SK-N-SH treated with all-trans-retinoic acid at 6 μM for 48 hours (cell line): ENCODE results near the gene SH3TC1.

Source experiments
- ATAC-seq: fragments of 200-7000 bp; cut with Tn5 transposase; 3 replicates; pipeline ENCODE4 v1.9.1; 2020; ENCODE audit warnings: mild to moderate bottlenecking, moderate library complexity
- ARNTL ChIP-seq: fragments of 450-650 bp; formaldehyde crosslinking; IDR thresholded peaks from 2 replicates; pipeline ENCODE4 v1.5.0; 2020; ENCODE audit warnings: low read depth, mild to moderate bottlenecking, moderate library complexity, borderline replicate concordance
- BACH2 ChIP-seq: fragments of 250-450 bp; sonication (Bioruptor Pico); IDR thresholded peaks from 2 replicates; pipeline ENCODE4 v1.9.0; 2021; ENCODE audit warnings: mild to moderate bottlenecking, borderline replicate concordance
- CREB5 ChIP-seq: fragments of 250-450 bp; sonication (Bioruptor Pico); IDR thresholded peaks from 2 replicates; pipeline ENCODE4 v1.5.1; 2020; ENCODE audit warnings: low read depth, mild to moderate bottlenecking, moderate library complexity
- CSDC2 ChIP-seq: fragments of 250-450 bp; sonication (Bioruptor Pico); IDR thresholded peaks from 2 replicates; pipeline ENCODE4 v1.5.0; 2020; ENCODE audit warnings: mild to moderate bottlenecking, moderate library complexity
- CSRNP3 ChIP-seq: fragments of 250-450 bp; sonication (Bioruptor Pico); IDR thresholded peaks from 2 replicates; pipeline ENCODE4 v1.5.1; 2021; ENCODE audit warnings: mild to moderate bottlenecking, moderate library complexity
- ESRRG ChIP-seq: fragments of 250-450 bp; sonication (Bioruptor Pico); IDR thresholded peaks from 2 replicates; pipeline ENCODE4 v1.6.1; 2021; ENCODE audit warnings: mild to moderate bottlenecking
- GLIS3 ChIP-seq: fragments of 250-450 bp; sonication (Bioruptor Pico); IDR thresholded peaks from 2 replicates; pipeline ENCODE4 v1.5.0; 2020; ENCODE audit warnings: mild to moderate bottlenecking, moderate library complexity
- ISL1 ChIP-seq: fragments of 250-450 bp; sonication (Bioruptor Pico); IDR thresholded peaks from 2 replicates; pipeline ENCODE4 v2.1.2; 2022; ENCODE audit warnings: mild to moderate bottlenecking, moderate library complexity
- OSR1 ChIP-seq: fragments of 250-450 bp; sonication (Bioruptor Pico); IDR thresholded peaks from 2 replicates; pipeline ENCODE4 v1.8.0; 2022; ENCODE audit warnings: moderate library complexity, mild to moderate bottlenecking, inconsistent platforms
- PATZ1 ChIP-seq: fragments of 250-450 bp; sonication (Bioruptor Pico); IDR thresholded peaks from 2 replicates; pipeline ENCODE4 v1.8.0; 2020; ENCODE audit warnings: mild to moderate bottlenecking, moderate library complexity, borderline replicate concordance
- POU6F1 ChIP-seq: fragments of 250-450 bp; sonication (Bioruptor Pico); IDR thresholded peaks from 2 replicates; pipeline ENCODE4 v1.8.0; 2021; ENCODE audit warnings: low read depth, mild to moderate bottlenecking, moderate library complexity, borderline replicate concordance
- PPARA ChIP-seq: fragments of 250-450 bp; sonication (Bioruptor Pico); IDR thresholded peaks from 2 replicates; pipeline ENCODE4 v1.5.0; 2020; ENCODE audit warnings: mild to moderate bottlenecking, borderline replicate concordance
- RARB ChIP-seq: fragments of 250-450 bp; sonication (Bioruptor Pico); IDR thresholded peaks from 2 replicates; pipeline ENCODE4 v1.8.0; 2021; ENCODE audit warnings: mild to moderate bottlenecking, moderate library complexity
- SNAI2 ChIP-seq: fragments of 250-450 bp; sonication (Bioruptor Pico); IDR thresholded peaks from 2 replicates; pipeline ENCODE4 v1.5.0; 2020; ENCODE audit warnings: mild to moderate bottlenecking, moderate library complexity
- TCF4 ChIP-seq: fragments of 250-450 bp; sonication (Bioruptor Pico); IDR thresholded peaks from 2 replicates; pipeline ENCODE4 v1.8.0; 2021; ENCODE audit warnings: mild to moderate bottlenecking, moderate library complexity, borderline replicate concordance
- TOX ChIP-seq: fragments of 250-450 bp; sonication (Bioruptor Pico); IDR thresholded peaks from 2 replicates; pipeline ENCODE4 v1.8.0; 2021; ENCODE audit warnings: mild to moderate bottlenecking, moderate library complexity, borderline replicate concordance
- TSHZ2 ChIP-seq: fragments of 250-450 bp; sonication (Bioruptor Pico); IDR thresholded peaks from 2 replicates; pipeline ENCODE4 v1.5.0; 2020; ENCODE audit warnings: mild to moderate bottlenecking, moderate library complexity
- ZC3H10 ChIP-seq: fragments of 250-450 bp; sonication (Bioruptor Pico); IDR thresholded peaks from 2 replicates; pipeline ENCODE4 v1.5.1; 2021; ENCODE audit warnings: mild to moderate bottlenecking, moderate library complexity
- ZFP3 ChIP-seq: fragments of 250-450 bp; sonication (Bioruptor Pico); IDR thresholded peaks from 2 replicates; pipeline ENCODE4 v1.5.0; 2020; ENCODE audit warnings: mild to moderate bottlenecking, moderate library complexity
- ZNF565 ChIP-seq: fragments of 450-650 bp; formaldehyde crosslinking; conservative IDR thresholded peaks from 2 replicates; pipeline ENCODE4 v1.5.0; 2020; ENCODE audit warnings: low read depth, mild to moderate bottlenecking, moderate library complexity
- ZNF70 ChIP-seq: fragments of 450-650 bp; formaldehyde crosslinking; IDR thresholded peaks from 2 replicates; pipeline ENCODE4 v1.5.0; 2020; ENCODE audit warnings: mild to moderate bottlenecking, moderate library complexity

SH3TC1 gene

GRCh38 chr4:8152865-8153257 lies 46.2 kb upstream of the SH3TC1 start:
- no peak for TF ChIP-seq BACH2 (CRISPR knock-in tag)
- no peak for TF ChIP-seq TCF4 (CRISPR knock-in tag)
- TF ChIP-seq CREB5 (CRISPR knock-in tag): no peak
- TF ChIP-seq ZNF565 (CRISPR knock-in tag): no peak
- no peak for TF ChIP-seq POU6F1
- TF ChIP-seq CSDC2 (CRISPR knock-in tag): no peak
- ATAC-seq: no peak

GRCh38 chr4:8153441-8153840 lies 45.6 kb upstream of the SH3TC1 start:
- TF ChIP-seq ZNF70 (CRISPR knock-in tag) (no peak), POU6F1 (no peak), GLIS3 (CRISPR knock-in tag) (no peak), ZC3H10 (CRISPR knock-in tag) (no peak), PATZ1 (no peak), ESRRG (no peak), CREB5 (CRISPR knock-in tag) (no peak), ARNTL (CRISPR knock-in tag) (no peak), TCF4 (CRISPR knock-in tag) (no peak), RARB (CRISPR knock-in tag) (no peak), ISL1 (CRISPR knock-in tag) (no peak), TSHZ2 (CRISPR knock-in tag) (no peak), PPARA (no peak), BACH2 (CRISPR knock-in tag) (no peak), CSDC2 (CRISPR knock-in tag) (no peak), TOX (no peak), SNAI2 (CRISPR knock-in tag) (no peak), CSRNP3 (CRISPR knock-in tag) (no peak), OSR1 (CRISPR knock-in tag) (no peak), ZFP3 (CRISPR knock-in tag) (no peak)
- no peak for ATAC-seq
